ENCODE measurements around the gene PAF1.

The PAF1 gene

GRCh38 chr19:39416152-39417120 lies 25.5 kb upstream of the PAF1 start:
- DNase-seq, result no peak

- no peak for DNase-seq
Measured at GRCh38 chr19:39415111-39416046, 24.5 kb upstream of the PAF1 start.

GRCh38 chr19:39413911-39414608 lies 23.2 kb upstream of the PAF1 start:
- no peak for DNase-seq

- DNase-seq, result no peak
Measured at GRCh38 chr19:39413272-39413910, 22.5 kb upstream of the PAF1 start.

GRCh38 chr19:39412867-39413271 lies 22.0 kb upstream of the PAF1 start:
- DNase-seq, result no peak

- peak; percentile 84 for DNase-seq
Measured at GRCh38 chr19:39412100-39412866, 21.4 kb upstream of the PAF1 start, which contains the start of gene PLEKHG2. Gene PLEKHG2, plus strand, starts transcription at chr19:39412669. Its CDS starts 1,418 bp downstream, at chr19:39414087.

GRCh38 chr19:39411832-39412099 lies 20.9 kb upstream of the PAF1 start:
- DNase-seq, result peak; percentile 83

- DNase-seq, result no peak
Measured at GRCh38 chr19:39411081-39411831, 20.4 kb upstream of the PAF1 start.

GRCh38 chr19:39410831-39411080 lies 19.9 kb upstream of the PAF1 start:
- DNase-seq, result no peak

GRCh38 chr19:39410017-39410830 lies 19.3 kb upstream of the PAF1 start:
- DNase-seq, result no peak

GRCh38 chr19:39409208-39410016 lies 18.5 kb upstream of the PAF1 start:
- DNase-seq, result peak; percentile 27

- no peak for DNase-seq
Measured at GRCh38 chr19:39408392-39409207, 17.7 kb upstream of the PAF1 start.

- no peak for DNase-seq
Measured at GRCh38 chr19:39407660-39408391, 16.9 kb upstream of the PAF1 start.

GRCh38 chr19:39407410-39407659 lies 16.4 kb upstream of the PAF1 start:
- no peak for DNase-seq

- DNase-seq, result no peak
Measured at GRCh38 chr19:39406656-39407409, 15.9 kb upstream of the PAF1 start, which contains the start of gene ZFP36. Gene ZFP36, plus strand, starts transcription at chr19:39406847. Its CDS starts 58 bp downstream, at chr19:39406905.

- no peak for DNase-seq
Measured at GRCh38 chr19:39405958-39406655, 15.2 kb upstream of the PAF1 start.

Measured in NCI-H1417 treated with DMSO at 0.1 percent for 48 hours (cell line).